Measurements from ENCODE around the gene DCAF12.

- no peak for TF ChIP-seq CTCF (IDR thresholded peaks at IDR 0.05)
- no peak for TF ChIP-seq POLR2A (IDR thresholded peaks at IDR 0.05)
Measured at GRCh38 chr9:34096751-34097150, 29.7 kb downstream of the DCAF12 start.

Measured in uterus (tissue), 2 donors.